ENCODE measurements around the gene RNF133. TPM values are rescaled to one million over a fixed set of nuclear protein-coding genes. Genes with fewer than 3 reads are reported as not detected.
A peak's percentile ranks its signal among the peaks of the same experiment; 100 is the strongest.

RNF133 gene
- total and polyA plus RNA-seq, 8 donors, result 0.14 to 1.6 (median 0.32) TPM

DNA sequence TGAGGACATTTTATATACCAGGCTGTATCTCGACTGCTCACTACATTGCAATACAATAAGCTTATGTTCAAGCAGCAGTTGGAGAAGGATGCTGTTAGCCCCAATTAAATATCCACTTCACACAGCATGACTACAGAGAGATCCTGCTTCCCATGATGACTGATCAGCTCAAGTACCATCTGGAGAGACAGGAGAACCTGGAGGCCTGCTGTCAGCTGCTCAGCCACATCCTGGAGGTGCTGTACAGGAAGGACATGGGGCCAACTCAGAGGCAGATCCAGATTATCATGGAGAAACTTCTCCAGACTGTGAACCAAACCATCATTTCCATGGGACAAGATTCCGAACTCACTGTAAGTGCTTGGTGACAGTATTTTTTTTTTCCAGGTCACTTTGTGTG lies 22.5 kb downstream of the RNF133 start:
- Histone ChIP-seq H3K36me3 (no peaks in the 10 kb centered on the region), H3K9me3 (peaks cover 0 to 4% of the 10 kb centered on the region in 2 donors), H3K27me3 (no peaks in the 10 kb centered on the region), H3K27ac (no peak overlapping the region), H3K4me1 (no peaks in the 10 kb centered on the region), H3K4me3 (no peak overlapping the region)
- ATAC-seq (peak; percentile 16), DNase-seq (no peak)
- intact Hi-C loops (cut with DNase I), result no loop called here
- TF ChIP-seq CTCF (IDR thresholded peaks at IDR 0.05), result no peak

DNA sequence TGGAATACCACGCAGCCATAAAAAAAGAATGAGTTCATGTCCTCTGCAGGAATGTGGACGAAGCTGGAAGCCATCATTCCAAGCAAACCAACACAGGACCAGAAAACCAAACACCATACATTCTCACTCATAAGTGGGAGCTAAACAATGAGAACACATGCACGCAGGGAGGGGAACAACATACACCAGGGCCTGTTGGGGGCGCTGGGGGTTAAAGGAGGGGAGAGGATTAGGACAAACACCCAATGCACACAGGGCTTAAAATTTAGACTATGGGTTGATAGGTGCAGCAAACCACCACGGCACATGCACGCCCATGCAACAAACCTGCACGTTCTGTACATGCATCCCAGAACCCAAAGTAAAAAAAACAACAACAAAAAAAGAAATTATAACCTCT lies 23.3 kb downstream of the RNF133 start:
- ATAC-seq (no peak), DNase-seq (no peak)
- no peak overlapping the region for H3K27ac ChIP-seq
- TF ChIP-seq CTCF (IDR thresholded peaks at IDR 0.05), result no peak
- intact Hi-C loops (cut with DNase I), result no loop called here
- no peaks in the 10 kb centered on the region for H3K4me1 ChIP-seq
- no peak overlapping the region for H3K4me3 ChIP-seq
- no peaks in the 10 kb centered on the region for H3K36me3 ChIP-seq
- H3K9me3 ChIP-seq, result peaks cover 0 to 4% of the 10 kb centered on the region in 2 donors
- H3K27me3 ChIP-seq, result no peaks in the 10 kb centered on the region

DNA sequence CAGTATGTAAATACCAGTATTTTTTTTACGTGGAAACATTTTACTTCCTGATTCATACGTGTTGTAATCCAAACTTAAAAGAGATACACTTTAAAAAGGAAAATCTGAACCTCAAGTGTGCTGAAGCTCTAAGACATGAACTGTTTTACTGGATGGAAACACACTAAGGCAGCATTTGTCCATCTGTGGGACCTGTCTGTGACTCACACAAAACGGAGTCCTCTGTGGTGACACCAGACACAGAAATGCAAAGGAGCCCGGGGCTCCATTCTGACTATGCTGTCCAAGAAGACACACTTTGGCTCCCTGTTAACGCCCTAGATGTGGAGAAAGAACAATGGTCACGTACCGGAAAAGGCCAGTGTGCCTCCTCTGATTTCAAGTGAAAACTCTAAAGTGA lies 23.9 kb downstream of the RNF133 start:
- Histone ChIP-seq H3K27ac (peak overlapping the region in 1 of 2 donors; percentile 37), H3K27me3 (no peaks in the 10 kb centered on the region), H3K36me3 (no peaks in the 10 kb centered on the region), H3K4me1 (no peaks in the 10 kb centered on the region), H3K9me3 (peaks cover 0 to 4% of the 10 kb centered on the region in 2 donors), H3K4me3 (no peak overlapping the region)
- intact Hi-C loops (cut with DNase I), result no loop called here
- DNase-seq (no peak), ATAC-seq (peak; percentile 55)
- no peak for TF ChIP-seq CTCF (IDR thresholded peaks at IDR 0.05)

DNA sequence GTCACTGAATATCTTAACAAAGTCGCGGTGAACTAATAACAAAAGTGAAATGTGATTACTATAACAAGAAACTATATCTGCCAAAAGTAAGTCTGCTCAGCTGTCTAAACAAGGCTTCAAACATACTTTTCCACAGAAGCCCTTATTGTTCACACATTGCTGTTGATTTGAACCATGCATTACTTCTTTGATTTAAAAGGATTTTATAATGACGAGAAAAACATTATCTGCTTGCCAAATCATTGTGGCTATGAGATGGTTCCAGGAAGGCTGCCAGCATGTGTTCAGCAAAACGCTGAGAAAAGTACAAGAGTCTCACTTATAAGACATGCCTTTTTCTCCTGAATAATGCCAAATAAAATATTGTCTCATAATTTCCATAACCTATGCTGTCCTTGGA lies 24.4 kb downstream of the RNF133 start:
- Histone ChIP-seq H3K27ac (peak overlapping the region in 1 of 2 donors; percentile 37), H3K27me3 (no peaks in the 10 kb centered on the region), H3K36me3 (no peaks in the 10 kb centered on the region), H3K4me1 (no peaks in the 10 kb centered on the region), H3K9me3 (peaks cover 0 to 4% of the 10 kb centered on the region in 2 donors), H3K4me3 (no peak overlapping the region)
- intact Hi-C loops (cut with DNase I), result no loop called here
- ATAC-seq (peak; percentile 51), DNase-seq (peak in 2 of 4 donors; percentile 52 to 54)
- TF ChIP-seq CTCF (IDR thresholded peaks at IDR 0.05), result no peak

GRCh38 chr7:122673951-122674350 lies 25.0 kb downstream of the RNF133 start:
- H3K36me3 ChIP-seq, result no peaks in the 10 kb centered on the region
- peaks cover 0 to 4% of the 10 kb centered on the region in 2 donors for H3K9me3 ChIP-seq

More at GRCh38 chr7:122673951-122674350, 25.0 kb downstream of the RNF133 start:
- H3K27me3 ChIP-seq, result no peaks in the 10 kb centered on the region
- peak overlapping the region in 1 of 2 donors; percentile 37 for H3K27ac ChIP-seq
- ATAC-seq (no peak), DNase-seq (no peak)
- no peak for TF ChIP-seq CTCF (IDR thresholded peaks at IDR 0.05)
- H3K4me1 ChIP-seq, result no peaks in the 10 kb centered on the region
- no peak overlapping the region for H3K4me3 ChIP-seq
- intact Hi-C loops (cut with DNase I), result no loop called here

Measured in left lung (tissue), 10 donors.